ENCODE data around the gene ACAD9.
"Not testable (repeated sequence)": the region's sequence is repeated elsewhere in the genome, so short reads cannot be mapped to it uniquely, and the experiment has no call there.

DNA sequence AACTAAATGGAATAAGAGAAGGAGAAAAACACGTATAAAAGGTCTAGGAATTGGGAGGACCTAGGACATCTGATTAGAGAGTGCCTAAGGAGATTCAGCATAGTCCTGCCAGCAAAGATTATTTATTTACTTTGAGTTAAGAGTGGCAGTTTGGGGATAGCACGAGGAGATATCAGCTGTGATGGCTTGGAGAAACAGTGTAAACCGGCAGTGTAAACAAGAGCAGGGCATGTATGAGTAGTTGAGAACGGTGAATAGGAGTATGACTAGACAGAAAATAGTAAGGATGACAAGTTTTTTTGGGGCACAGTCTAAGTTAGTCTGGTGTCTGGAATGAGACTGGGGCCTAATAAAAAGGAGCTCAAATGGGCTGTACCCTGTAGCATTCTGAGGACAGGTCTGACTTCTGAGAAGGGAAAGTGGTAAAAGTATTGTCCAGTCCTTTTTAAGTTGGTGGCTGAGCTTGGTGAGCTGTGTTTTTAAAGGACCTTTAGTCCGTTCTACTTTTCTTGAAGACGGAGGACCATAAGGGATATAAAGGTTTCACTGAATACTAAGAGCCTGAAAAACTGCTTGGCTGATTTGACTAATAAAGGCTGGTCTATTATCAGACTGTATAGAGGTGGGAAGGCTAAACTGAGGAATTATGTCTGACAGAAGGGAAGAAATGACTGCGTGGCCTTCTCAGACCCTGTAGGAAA lies 49.3 kb upstream of the ACAD9 start:
- TF ChIP-seq, protein P1, sequence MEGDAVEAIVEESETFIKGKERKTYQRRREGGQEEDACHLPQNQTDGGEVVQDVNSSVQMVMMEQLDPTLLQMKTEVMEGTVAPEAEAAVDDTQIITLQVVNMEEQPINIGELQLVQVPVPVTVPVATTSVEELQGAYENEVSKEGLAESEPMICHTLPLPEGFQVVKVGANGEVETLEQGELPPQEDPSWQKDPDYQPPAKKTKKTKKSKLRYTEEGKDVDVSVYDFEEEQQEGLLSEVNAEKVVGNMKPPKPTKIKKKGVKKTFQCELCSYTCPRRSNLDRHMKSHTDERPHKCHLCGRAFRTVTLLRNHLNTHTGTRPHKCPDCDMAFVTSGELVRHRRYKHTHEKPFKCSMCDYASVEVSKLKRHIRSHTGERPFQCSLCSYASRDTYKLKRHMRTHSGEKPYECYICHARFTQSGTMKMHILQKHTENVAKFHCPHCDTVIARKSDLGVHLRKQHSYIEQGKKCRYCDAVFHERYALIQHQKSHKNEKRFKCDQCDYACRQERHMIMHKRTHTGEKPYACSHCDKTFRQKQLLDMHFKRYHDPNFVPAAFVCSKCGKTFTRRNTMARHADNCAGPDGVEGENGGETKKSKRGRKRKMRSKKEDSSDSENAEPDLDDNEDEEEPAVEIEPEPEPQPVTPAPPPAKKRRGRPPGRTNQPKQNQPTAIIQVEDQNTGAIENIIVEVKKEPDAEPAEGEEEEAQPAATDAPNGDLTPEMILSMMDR (conservative IDR thresholded peaks at IDR 0.05 in 1 of 2, IDR thresholded peaks at IDR 0.05 in 1 of 2; ENCODE audit: extremely low read depth in 1 of 2, insufficient read depth in 1 of 2, low read depth in 1 of 2, low read length in 2 of 2) = not testable (repeated sequence)
- not testable (repeated sequence) for TF ChIP-seq EZH2 (IDR thresholded peaks at IDR 0.05; ENCODE audit: borderline replicate concordance, low read length)

Measured in mammary epithelial cell (primary cell).